ENCODE results near the gene EFHC1.

DNA sequence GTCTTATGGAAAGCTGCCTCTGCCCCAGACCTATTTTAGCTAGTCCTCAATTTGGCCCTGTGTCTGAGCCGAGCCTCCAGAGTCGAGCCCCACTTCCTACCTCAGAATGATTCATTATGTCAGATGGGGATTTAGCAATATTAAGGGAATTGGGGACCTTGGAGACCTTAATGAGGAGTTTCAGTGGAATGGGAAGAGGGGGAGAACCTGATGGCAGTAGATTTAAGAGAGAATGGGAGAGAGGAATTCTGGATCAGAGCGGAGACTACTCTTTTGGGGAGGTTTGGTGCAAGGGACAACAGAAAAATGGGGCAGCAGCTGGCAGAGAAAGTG, 63.5 kb downstream of the EFHC1 start:
- no peak for TF ChIP-seq CTCF (IDR thresholded peaks at IDR 0.05; ENCODE audit: poor library complexity, severe bottlenecking)
- TF ChIP-seq REST (IDR thresholded peaks at IDR 0.05; ENCODE audit: borderline replicate concordance) = no peak
- TF ChIP-seq EZH2 (IDR thresholded peaks at IDR 0.05; ENCODE audit: borderline replicate concordance, insufficient read depth, low read length, poor library complexity, severe bottlenecking) = no peak
- TF ChIP-seq SMC3 (conservative IDR thresholded peaks at IDR 0.05; ENCODE audit: poor library complexity) = no peak
- no peak for TF ChIP-seq POLR2AphosphoS5 (IDR thresholded peaks at IDR 0.05)
- no peak for TF ChIP-seq RAD21 (conservative IDR thresholded peaks at IDR 0.05)
- TF ChIP-seq TAF1 (IDR thresholded peaks at IDR 0.05; ENCODE audit: low read depth) = no peak

All from neural cell (in vitro differentiated cells).